Measurements from ENCODE around the gene PLEKHG3.

PLEKHG3 gene

GRCh38 chr14:64748521-64748920 lies 44.3 kb downstream of the PLEKHG3 start:
- DNase-seq (ENCODE audit: low read depth): no peak

- no peak for DNase-seq (ENCODE audit: low read depth)
Observed at GRCh38 chr14:64748995-64749714, 44.9 kb downstream of the PLEKHG3 start.

DNA sequence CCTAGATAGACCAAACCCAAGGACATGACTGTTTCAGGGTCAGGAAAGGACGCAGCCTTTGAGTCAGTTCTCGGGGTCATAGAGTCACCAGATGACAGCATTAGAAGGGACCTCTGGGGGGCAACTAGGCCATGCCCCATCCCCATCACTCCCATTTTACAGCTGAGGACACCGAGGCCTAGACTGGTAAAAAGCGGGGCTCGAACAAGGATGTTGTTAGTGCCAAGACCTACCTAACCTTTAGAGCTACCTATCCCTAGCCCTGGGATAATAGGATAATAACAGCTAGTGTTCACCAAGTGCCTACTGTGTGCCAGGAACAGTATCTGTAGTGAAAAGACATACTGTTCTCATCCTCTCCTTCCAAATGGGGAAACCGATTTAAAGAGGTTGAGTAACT lies 48.7 kb downstream of the PLEKHG3 start:
- DNase-seq (ENCODE audit: low read depth): no peak

GRCh38 chr14:64753374-64753773 lies 49.1 kb downstream of the PLEKHG3 start:
- no peak for DNase-seq (ENCODE audit: low read depth)

GRCh38 chr14:64753999-64754398 lies 49.8 kb downstream of the PLEKHG3 start:
- no peak for DNase-seq (ENCODE audit: low read depth)

- no peak for DNase-seq (ENCODE audit: low read depth)
Observed at GRCh38 chr14:64754685-64755084, 50.5 kb downstream of the PLEKHG3 start.

- DNase-seq (ENCODE audit: low read depth): peak; percentile 42
Observed at GRCh38 chr14:64755781-64756221, 51.6 kb downstream of the PLEKHG3 start.

GRCh38 chr14:64756712-64757111 lies 52.5 kb downstream of the PLEKHG3 start:
- no peak for DNase-seq (ENCODE audit: low read depth)

- no peak for DNase-seq (ENCODE audit: low read depth)
Observed at GRCh38 chr14:64757601-64758000, 53.4 kb downstream of the PLEKHG3 start.

GRCh38 chr14:64758025-64758521 lies 53.8 kb downstream of the PLEKHG3 start:
- DNase-seq (ENCODE audit: low read depth): no peak

- DNase-seq (ENCODE audit: low read depth): no peak
Observed at GRCh38 chr14:64758691-64759554, 54.7 kb downstream of the PLEKHG3 start.

- DNase-seq (ENCODE audit: low read depth): no peak
Observed at GRCh38 chr14:64759555-64759938, 55.3 kb downstream of the PLEKHG3 start.

DNA sequence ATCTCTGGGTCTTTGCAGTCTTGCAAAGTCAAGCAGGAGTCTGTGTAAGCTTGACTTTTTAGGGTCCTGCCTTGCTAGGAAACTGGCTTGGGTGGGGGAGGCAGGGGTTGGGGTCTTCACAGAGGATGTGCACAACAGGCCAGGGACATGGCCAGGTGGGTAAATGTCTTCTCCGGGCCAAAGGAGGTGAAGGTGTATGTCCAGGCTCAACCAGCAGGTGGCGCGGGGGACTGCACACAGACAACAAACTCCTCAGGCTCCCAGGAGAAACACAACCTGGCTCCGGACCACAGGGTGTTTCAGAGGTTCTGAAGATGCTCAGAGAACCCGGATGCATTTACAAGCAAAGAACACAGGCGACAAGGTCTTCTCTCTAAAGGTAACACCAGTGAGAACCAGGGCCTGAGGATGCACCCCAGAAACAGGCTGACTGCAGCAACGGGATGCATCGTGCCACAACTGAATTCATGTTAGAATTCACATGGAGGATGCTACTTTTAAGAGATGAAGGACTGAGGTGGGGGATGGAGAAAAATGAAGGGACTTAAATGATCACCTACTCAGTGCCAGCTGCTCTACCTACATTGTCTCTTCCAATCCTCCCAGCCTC lies 56.0 kb downstream of the PLEKHG3 start:
- DNase-seq (ENCODE audit: low read depth): peak; percentile 50

GRCh38 chr14:64760916-64761315 lies 56.7 kb downstream of the PLEKHG3 start:
- DNase-seq (ENCODE audit: low read depth): no peak

GRCh38 chr14:64761441-64762043 lies 57.3 kb downstream of the PLEKHG3 start:
- DNase-seq (ENCODE audit: low read depth): no peak

DNA sequence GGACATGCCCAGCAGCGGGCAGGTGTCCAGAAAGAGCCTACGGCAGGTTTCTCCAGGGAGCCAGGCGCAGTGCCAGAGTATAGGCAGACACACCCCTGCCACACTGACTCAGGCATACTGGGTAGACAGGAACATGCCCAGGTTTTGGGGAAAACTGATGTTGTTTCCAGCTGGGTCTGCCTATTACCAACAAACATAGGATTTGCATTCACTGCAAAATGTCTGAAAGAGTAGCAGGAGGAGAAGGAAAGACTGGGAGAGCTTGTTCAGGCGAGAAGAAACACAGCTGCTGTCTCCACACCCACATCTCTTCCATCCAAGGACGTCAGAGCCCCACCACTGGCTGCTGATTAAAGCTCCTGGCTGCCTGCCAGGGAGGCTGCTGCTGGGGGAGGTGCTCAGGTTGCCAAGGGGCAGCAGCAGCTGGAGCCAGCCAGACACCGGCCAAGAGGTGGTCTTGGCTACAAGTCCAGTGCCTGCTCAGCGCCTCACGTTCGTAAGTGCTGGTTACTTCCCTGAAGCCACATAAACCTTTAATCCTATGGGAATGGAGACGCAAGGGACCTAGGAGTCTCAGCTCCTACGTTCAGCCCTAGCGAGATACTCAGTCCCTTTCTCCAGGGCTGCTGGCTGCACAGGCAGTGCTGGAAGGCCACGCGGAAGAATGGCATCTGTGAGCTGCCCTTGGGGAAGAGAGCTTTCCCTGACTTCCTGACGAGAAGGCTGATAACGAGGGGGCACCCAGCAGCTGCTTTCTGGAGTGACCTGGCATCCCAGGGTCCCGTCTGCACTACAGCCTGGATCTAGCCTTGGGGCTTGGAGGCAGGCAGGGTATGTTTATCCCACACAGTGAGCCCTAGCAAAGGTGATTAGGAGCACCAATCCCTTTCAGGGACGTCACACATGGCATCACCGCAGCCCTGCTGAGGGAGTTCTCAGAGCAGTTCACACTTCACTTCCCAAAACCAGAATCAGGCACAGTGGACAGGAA lies 58.1 kb downstream of the PLEKHG3 start:
- peak; percentile 11 for DNase-seq (ENCODE audit: low read depth)

DNA sequence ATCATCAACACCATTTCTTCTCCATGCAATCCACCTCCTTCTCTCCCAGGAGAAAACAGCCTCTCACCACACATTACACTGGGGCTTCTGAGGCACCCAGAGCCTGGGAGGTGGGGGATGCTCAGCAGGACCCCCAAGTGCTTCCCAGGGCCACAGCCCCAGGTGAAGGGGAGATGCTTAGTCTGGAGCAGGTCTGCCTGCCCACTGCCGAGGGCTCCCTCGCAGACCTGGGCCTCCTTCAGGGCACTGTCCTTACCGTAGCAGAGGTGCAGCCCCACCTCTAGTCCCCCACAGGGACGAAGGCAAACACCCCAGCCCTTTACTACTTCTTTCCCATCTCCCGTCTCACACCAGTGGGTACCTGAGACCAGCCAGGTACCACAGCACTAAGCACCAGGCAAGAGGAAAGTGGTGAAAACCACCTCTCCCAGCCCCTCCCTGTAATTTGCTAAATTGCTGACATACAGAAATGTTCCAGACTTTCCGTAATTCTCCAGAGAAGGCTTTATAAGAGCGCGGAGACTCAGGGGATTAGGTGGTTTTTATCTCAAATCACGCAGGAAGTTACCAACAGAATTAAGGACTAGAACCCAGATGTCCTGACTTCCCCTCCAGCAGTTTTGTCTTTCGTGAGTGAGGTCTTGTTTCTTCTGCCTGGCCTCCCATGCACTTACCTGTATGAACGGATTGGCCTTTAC lies 59.0 kb downstream of the PLEKHG3 start:
- DNase-seq (ENCODE audit: low read depth): no peak

GRCh38 chr14:64763801-64764621 lies 59.8 kb downstream of the PLEKHG3 start:
- DNase-seq (ENCODE audit: low read depth): no peak

Data from activated T-cell treated with anti-CD3 and anti-CD28 coated beads for 1 hour (primary cell).